OCI-LY1 (cell line): Measurements from ENCODE around the gene B3GALT5.

Experiments
- EZH2 ChIP-seq: fragments of 200-600 bp; sonication (generic), shearing (Covaris generic); IDR thresholded peaks from 2 replicates; pipeline ENCODE4 v1.8.0; 2017; ENCODE audit warnings: borderline replicate concordance, mixed run types, mild to moderate bottlenecking, antibody characterized with exemption, low read length, moderate library complexity, mixed read lengths
- TF ChIP-seq, protein P1 (sequence below): fragments of 200-600 bp; sonication (generic), shearing (Covaris generic); IDR thresholded peaks from 2 replicates; pipeline ENCODE4 v1.5.1; 2017; ENCODE audit warnings: mild to moderate bottlenecking, antibody characterized with exemption, low read length, moderate library complexity, mixed read lengths

DNA sequence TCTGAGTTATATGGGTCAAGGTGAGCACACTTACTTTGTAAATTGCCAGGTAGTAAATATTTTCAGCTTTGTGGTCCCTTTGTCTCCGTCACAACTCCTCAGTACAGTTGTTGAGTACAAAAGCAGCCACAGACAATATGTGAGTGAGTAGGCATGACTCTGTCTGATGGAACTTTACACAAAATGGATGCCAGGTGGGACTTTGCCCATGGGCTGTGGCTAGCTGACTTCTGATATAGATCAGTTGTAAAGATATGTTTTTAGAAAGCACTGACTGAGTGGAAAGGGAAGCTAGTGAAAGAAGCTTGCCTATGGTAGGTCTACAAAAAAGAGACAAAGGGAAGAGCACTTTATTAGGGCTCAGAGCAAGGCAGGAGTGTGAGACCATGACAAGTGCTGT, 109.1 kb downstream of the B3GALT5 start:
- no peak for TF ChIP-seq EZH2
- TF ChIP-seq, protein P1, sequence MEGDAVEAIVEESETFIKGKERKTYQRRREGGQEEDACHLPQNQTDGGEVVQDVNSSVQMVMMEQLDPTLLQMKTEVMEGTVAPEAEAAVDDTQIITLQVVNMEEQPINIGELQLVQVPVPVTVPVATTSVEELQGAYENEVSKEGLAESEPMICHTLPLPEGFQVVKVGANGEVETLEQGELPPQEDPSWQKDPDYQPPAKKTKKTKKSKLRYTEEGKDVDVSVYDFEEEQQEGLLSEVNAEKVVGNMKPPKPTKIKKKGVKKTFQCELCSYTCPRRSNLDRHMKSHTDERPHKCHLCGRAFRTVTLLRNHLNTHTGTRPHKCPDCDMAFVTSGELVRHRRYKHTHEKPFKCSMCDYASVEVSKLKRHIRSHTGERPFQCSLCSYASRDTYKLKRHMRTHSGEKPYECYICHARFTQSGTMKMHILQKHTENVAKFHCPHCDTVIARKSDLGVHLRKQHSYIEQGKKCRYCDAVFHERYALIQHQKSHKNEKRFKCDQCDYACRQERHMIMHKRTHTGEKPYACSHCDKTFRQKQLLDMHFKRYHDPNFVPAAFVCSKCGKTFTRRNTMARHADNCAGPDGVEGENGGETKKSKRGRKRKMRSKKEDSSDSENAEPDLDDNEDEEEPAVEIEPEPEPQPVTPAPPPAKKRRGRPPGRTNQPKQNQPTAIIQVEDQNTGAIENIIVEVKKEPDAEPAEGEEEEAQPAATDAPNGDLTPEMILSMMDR, result no peak
